Fibroblast of the aortic adventitia (primary cell): ENCODE measurements around the gene LMOD2. TPM values are rescaled to one million over a fixed set of nuclear protein-coding genes. Genes with fewer than 3 reads are reported as not detected.

Experiments used
- DNase-seq: peaks from one replicate; pipeline ENCODE4 v3.0.0-alpha.2; 2010; ENCODE audit warnings: low read depth
- H3K4me3 ChIP-seq: 2 replicates; pipeline ENCODE4 v1.5.1; 2011; ENCODE audit warnings: low read depth, mild to moderate bottlenecking, control low read depth, low read length, moderate library complexity
- CTCF ChIP-seq: IDR thresholded peaks from 2 replicates; pipeline ENCODE4 v1.5.1; 2011; ENCODE audit warnings: mild to moderate bottlenecking, low read length, control low read depth, inconsistent platforms; ENCODE audit not compliant: insufficient read depth
- total RNA-seq: library from RNA; depleted of rRNA; stranded (reverse); fragments of >200 nt; gene quantifications from 2 replicates; pipeline ENCODE4 v1.2.3, GENCODE V29; 2012; ENCODE audit warnings: low replicate concordance

Gene LMOD2
- total RNA-seq, 1 donor = not detected

GRCh38 chr7:123658023-123658422, 2.4 kb downstream of the LMOD2 start:
- no peak overlapping the region for H3K4me3 ChIP-seq
- no peak for TF ChIP-seq CTCF
- no peak for DNase-seq

GRCh38 chr7:123660514-123661354, 5.1 kb downstream of the LMOD2 start:
- DNase-seq = no peak
- H3K4me3 ChIP-seq = no peak overlapping the region
- no peak for TF ChIP-seq CTCF

GRCh38 chr7:123661765-123662164, 6.1 kb downstream of the LMOD2 start:
- H3K4me3 ChIP-seq = no peak overlapping the region
- TF ChIP-seq CTCF = no peak
- DNase-seq = no peak

GRCh38 chr7:123662293-123662692, 6.6 kb downstream of the LMOD2 start:
- no peak for TF ChIP-seq CTCF
- no peak for DNase-seq
- H3K4me3 ChIP-seq = no peak overlapping the region

DNA sequence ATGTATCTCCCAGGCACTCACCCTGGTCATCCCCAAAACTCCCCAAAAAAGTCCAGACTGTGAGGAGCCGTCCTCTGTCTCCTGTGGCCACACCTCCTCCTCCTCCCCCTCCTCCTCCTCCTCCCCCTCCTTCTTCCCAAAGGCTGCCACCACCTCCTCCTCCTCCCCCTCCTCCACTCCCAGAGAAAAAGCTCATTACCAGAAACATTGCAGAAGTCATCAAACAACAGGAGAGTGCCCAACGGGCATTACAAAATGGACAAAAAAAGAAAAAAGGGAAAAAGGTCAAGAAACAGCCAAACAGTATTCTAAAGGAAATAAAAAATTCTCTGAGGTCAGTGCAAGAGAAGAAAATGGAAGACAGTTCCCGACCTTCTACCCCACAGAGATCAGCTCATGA, 7.1 kb downstream of the LMOD2 start:
- TF ChIP-seq CTCF = no peak
- H3K4me3 ChIP-seq = no peak overlapping the region
- DNase-seq = no peak

DNA sequence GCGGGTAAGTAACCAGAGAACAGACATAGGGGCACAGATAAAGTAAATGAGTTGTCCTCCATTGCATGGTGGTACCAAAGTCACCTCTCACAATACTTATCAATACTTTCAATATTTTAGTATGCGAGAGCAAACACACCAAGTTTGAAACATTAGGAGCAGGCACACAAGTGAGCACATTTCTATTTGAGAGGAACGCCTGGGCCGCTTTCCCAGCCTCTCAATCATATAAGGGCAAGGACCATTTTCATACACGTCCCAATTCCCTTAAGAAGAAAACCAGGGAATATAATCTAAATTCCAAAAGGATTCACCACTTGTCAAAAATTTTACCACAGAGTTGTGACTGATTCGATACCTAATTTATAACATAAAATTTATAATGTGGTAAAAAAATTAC, 7.5 kb downstream of the LMOD2 start:
- DNase-seq = no peak
- H3K4me3 ChIP-seq = no peak overlapping the region
- no peak for TF ChIP-seq CTCF

GRCh38 chr7:123665157-123665556, 9.5 kb downstream of the LMOD2 start:
- no peak for DNase-seq
- H3K4me3 ChIP-seq = no peak overlapping the region
- no peak for TF ChIP-seq CTCF
